Skin of body (tissue), 2 donors: Measurements from ENCODE around the gene GDF15. TPM values are rescaled to one million over a fixed set of nuclear protein-coding genes. Genes with fewer than 3 reads are reported as not detected.
"Not testable (repeated sequence)": the region's sequence is repeated elsewhere in the genome, so short reads cannot be mapped to it uniquely, and the experiment has no call there.

Source experiments
- DNase-seq: peaks from one replicate; lab custom pipeline; 2025; lab: John Stamatoyannopoulos, UW
- total RNA-seq: library from RNA; depleted of rRNA; stranded (reverse); fragments of >200 nt; gene quantifications from one replicate; pipeline ENCODE4 v1.2.3, GENCODE V29; 2014

The GDF15 gene, protein sequence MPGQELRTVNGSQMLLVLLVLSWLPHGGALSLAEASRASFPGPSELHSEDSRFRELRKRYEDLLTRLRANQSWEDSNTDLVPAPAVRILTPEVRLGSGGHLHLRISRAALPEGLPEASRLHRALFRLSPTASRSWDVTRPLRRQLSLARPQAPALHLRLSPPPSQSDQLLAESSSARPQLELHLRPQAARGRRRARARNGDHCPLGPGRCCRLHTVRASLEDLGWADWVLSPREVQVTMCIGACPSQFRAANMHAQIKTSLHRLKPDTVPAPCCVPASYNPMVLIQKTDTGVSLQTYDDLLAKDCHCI
- 5.8 TPM for total RNA-seq

DNA sequence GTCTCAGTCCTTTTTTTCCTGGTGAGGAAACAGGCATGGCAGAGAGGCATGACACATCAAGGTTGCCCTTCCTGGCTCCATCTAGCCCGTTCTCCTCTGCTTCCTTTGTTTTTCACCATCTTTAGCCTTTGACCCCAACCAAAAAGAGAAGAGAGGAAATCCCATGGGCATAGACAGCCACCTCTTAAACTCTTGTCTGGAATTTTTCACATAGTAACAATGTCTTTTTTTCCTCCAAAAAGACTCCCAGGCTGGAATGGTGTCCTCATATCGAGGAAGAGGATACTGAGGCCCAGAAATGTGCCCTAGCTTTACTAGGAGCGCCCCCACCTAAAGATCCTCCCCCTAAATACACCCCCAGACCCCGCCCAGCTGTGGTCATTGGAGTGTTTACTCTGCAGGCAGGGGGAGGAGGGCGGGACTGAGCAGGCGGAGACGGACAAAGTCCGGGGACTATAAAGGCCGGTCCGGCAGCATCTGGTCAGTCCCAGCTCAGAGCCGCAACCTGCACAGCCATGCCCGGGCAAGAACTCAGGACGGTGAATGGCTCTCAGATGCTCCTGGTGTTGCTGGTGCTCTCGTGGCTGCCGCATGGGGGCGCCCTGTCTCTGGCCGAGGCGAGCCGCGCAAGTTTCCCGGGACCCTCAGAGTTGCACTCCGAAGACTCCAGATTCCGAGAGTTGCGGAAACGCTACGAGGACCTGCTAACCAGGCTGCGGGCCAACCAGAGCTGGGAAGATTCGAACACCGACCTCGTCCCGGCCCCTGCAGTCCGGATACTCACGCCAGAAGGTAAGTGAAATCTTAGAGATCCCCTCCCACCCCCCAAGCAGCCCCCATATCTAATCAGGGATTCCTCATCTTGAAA, at the start of gene GDF15:
GDF15 (plus strand) TSS at position 484 of the 868 bp plus-strand sequence; CDS start at position 516, 32 bp downstream.
- no peak for DNase-seq

GRCh38 chr19:18338541-18338940, 47.4 kb upstream of the GDF15 start:
- DNase-seq, result no peak

DNA sequence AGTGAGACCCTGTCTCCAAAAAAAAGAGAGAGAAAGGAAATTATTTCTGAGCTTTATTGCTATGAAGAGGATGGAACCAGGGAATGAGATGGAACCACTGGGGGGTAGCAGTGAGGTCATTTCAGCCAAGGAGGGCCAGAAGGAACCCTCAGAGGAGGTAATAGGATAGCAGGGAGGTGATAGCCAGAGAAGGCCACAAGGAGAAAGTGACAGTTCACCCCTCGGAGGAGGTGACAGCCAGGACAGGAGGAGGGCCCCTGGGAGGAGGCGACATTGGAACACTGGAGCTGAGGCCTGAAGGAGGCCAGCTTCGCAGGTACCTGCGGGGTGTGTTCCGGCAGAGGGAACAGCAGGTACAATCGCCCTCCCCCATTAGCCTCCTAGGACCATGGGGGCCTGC, 46.2 kb upstream of the GDF15 start:
- no peak for DNase-seq

GRCh38 chr19:18340190-18340989, 45.6 kb upstream of the GDF15 start, which contains the start of gene PGPEP1:
TSS of gene PGPEP1 (plus strand) at chr19:18340598. CDS start at chr19:18340682, 84 bp downstream.
- DNase-seq, result no peak

DNA sequence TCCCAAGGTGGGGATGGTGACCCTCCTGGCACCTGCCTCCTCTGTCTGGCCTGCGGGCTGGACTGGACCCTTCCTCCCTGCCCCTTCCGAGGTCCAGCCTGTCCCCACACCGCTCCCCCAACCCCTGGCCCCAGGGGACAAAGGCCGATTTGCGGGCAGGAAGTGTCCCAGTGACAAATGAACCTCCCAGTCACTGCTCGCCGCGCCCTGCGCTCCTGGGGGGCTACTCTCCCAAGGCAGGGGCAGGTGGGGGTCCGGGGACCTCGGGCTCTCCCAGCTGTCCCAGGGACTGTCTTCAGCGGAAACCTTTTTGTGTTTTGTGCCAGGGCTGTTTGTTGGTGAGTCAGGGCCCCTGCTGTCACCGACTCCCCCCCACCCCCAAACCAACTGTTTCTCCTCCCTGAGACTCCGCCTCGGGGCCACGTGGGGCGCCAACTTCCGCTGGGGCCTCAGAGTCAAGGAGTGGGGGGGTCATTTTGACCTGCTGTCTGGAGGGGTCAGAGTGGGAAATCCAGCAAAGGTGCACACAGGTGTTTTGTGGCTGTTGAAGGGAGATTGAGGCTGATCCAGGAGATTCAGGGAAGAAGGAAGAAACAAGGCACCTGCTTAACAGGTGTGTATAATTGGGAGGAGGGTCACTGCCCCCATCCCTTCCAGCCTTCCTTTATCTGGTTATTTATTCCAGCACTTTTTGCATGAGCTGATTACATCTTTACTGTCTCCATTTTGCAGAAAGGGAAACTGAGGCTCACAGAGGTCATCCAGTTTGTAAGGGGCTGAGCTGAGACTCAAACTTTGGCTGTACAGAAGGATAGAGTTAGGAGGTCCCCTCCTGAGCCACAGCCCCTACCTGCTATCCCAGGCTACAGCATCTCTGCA, 44.7 kb upstream of the GDF15 start:
- DNase-seq, result no peak

DNA sequence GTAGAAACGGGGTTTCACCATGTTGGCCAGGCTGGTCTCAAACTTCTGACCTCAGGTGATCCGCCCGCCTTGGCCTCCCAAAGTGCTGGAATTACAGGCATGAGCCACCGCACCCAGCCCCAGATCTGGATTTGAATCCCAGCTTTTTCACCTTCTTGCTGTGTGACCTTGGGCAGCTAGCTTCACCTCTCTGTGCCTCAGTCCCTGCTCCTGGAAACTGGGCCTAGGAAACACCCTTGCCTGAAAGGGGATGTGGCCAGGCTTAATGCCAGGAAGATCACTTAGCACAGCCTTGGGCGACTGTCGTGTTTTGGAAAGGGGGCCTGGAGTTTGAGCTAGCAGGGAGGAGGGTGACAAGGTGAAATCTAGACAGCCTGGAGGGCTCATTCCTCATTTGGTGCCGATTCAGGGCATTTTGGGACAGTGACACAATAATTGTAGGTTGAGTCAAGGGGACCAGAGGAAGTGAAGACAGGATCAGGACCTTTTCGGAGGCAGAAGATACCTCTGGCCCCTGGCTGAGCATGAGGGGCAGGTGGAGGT, 43.8 kb upstream of the GDF15 start:
- no peak for DNase-seq

DNA sequence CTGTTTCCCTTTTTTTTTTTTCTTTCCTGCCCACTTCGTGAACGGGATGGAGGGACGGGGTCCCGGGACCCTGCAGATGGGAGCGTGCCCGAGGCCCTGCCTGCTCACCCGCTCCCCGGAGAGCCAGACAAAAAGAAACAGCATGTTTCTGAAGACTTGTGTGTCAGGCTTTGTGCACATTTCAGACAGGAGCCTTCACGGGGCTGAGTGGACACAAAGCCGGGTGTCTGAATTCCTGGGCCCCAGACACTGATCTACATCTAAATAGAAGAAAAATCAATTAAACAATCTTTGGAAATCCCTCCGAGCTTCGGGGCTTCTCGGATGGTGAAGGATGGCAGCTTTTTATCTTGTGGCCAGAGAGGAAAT, 41.4 kb upstream of the GDF15 start:
- DNase-seq, result no peak

- no peak for DNase-seq
Measured at GRCh38 chr19:18345296-18345695, 40.7 kb upstream of the GDF15 start.

GRCh38 chr19:18346091-18346490, 39.9 kb upstream of the GDF15 start:
- DNase-seq, result no peak

DNA sequence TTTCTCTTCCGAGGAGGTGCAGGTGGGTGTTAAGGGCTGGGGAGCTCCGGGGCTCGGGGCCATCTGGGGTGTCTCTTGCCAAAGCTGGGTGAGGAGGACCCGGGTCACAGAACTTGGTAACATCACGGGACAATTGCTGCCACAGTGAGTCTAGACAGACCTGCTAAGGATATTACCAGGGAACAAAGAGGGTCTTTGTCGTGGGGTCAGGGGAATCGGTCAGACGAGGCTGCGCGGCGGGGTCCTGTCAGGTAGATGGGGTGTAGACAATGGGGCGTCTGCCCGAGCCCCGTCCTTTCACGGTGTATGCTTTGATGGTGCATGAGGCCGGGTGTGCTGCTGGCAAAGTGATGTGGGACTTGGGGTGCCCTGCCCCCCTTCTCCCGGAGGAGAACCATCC, 37.8 kb upstream of the GDF15 start:
- DNase-seq, result no peak

DNA sequence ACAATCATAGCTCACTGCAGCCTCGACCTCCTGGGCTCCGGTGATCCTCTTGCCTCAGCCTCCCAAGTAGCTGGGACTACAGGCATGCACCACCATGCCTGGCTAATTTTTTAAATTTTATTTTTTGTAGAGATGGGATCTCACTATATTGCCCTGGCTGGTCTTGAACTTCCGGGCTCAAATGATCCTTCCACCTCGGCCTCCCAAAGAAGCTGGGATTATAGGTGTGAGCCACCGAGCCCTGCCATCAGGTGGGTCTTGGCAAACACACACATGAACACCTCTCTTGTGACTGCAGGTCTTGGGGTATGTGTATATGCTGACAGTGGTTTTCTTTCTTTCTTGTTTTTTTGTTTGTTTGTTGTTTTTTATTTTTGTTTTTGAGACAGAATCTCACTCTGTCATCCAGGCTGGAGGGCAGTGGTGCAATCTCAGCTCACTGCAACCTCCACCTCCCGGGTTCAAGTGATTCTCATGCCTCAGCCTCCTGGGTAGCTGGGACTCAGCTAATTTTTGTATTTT, 37.1 kb upstream of the GDF15 start:
- DNase-seq, result not testable (repeated sequence)

GRCh38 chr19:18349524-18350128, 36.3 kb upstream of the GDF15 start:
- no peak for DNase-seq

GRCh38 chr19:18350490-18350889, 35.5 kb upstream of the GDF15 start:
- DNase-seq, result no peak

- no peak for DNase-seq
Measured at GRCh38 chr19:18351544-18351943, 34.4 kb upstream of the GDF15 start.

- DNase-seq, result no peak
Measured at GRCh38 chr19:18353378-18354005, 32.5 kb upstream of the GDF15 start.

DNA sequence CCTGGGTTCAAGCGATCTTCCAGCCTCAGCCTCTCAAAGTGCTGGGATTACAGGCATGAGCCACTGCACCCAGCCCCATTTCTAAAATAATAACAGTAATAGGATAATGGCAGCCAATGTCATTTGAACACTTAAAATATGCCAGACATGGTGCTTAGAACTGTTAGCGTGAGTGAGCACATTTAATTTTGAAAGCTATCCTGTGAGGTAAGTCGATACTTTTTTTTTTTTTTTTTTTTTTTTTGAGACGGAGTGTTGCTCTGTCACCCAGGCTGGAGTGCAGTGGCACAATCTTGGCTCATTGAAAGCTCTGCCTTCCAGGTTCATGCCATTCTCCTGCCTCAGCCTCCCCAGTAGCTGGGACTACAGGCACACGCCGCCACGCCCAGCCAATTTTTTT, 31.2 kb upstream of the GDF15 start:
- DNase-seq, result not testable (repeated sequence)

DNA sequence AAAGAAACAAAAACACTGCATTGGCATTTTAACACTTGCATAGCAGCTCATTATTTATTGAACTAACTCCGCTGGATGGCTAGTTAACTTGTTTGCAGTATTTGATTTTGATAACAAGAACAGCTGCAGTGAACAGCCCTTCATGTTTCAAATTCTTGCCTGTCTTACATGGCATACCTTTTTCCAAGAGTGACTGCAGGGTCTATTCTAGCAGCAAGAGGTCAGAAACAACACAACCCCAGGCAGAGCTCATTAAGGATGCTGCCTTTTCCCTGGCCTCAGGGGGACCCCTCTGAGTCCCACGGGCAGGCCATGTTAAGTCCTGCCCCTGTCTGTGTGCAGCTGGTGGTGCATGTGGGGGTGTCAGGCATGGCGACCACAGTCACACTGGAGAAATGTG, 28.9 kb upstream of the GDF15 start:
- DNase-seq, result no peak

DNA sequence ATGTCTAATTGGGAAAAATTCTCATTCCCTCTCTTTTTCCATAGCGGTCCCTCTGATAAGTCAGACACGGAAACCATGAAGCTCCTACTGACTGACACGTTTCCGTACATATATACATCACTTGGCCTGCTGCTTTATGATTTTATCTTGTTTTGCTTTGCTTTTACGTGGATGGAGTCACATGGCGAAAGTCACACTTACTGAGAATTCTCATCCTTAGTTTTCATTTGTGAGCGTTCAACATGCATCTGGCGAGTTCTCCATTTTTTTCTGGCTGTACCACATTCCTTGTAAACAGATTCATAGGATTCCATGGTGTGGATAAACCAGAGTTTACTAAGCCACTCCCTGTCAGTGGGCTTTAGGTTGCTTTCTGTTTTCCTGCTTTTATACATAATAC, 24.3 kb upstream of the GDF15 start:
- no peak for DNase-seq

DNA sequence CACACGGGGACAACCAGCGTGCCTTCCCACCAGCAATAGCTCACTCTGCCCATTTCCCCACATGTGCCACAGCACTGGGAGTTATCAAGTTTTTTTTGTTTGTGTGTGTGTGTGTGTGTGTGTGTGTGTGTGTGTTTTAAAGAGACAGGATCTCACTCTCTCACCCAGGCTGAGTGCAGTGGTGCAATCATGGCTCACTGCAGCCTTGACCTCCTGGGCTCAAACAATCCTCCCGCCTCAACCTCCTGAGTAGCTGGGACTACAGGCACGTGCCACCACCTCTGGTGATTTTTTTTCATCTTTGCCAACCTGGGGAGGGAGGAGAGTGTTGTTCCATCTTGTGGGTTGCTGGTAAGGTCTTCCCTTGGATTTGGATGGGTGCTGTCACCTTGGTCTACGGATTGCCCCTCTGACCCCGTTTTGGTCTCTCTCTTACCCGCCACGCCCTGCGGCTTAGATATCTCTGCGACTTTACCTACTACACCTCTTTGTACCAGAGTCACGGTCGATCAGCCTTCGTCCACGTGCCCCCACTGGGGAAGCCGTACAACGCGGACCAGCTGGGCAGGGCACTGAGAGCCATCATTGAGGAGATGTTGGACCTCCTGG, 22.9 kb upstream of the GDF15 start:
- no peak for DNase-seq
